ENCODE data around the gene IKZF3.
"Not testable (repeated sequence)": the region's sequence is repeated elsewhere in the genome, so short reads cannot be mapped to it uniquely, and the experiment has no call there.

Gene IKZF3

GRCh38 chr17:39854909-39855308, 9.2 kb downstream of the IKZF3 start:
- Histone ChIP-seq H3K9ac (ENCODE audit: low read length) (no peak overlapping the region), H3K23ac (ENCODE audit: low read length) (no peak overlapping the region), H3K79me2 (ENCODE audit: control insufficient read depth, insufficient read depth, low read length) (no peaks in the 10 kb centered on the region), H3K4ac (ENCODE audit: low read depth, low read length) (no peak overlapping the region), H3K36me3 (ENCODE audit: control insufficient read depth, insufficient read depth, low read length) (no peaks in the 10 kb centered on the region), H3K27me3 (ENCODE audit: insufficient read depth, low read length, poor library complexity) (no peaks in the 10 kb centered on the region), H3K4me3 (ENCODE audit: low read length) (no peak overlapping the region), H3K18ac (ENCODE audit: low read length) (no peak overlapping the region), H4K5ac (ENCODE audit: low read length) (no peak overlapping the region), H2BK5ac (ENCODE audit: low read length) (no peak overlapping the region), H3K4me2 (ENCODE audit: low read length) (no peak overlapping the region), H3K79me1 (ENCODE audit: low read length) (no peaks in the 10 kb centered on the region), H3K4me1 (ENCODE audit: control insufficient read depth, low read depth, low read length) (no peaks in the 10 kb centered on the region), H2AK5ac (ENCODE audit: low read length) (no peak overlapping the region), H3K56ac (ENCODE audit: low read length) (no peak overlapping the region), H2BK120ac (ENCODE audit: low read depth, low read length) (no peak overlapping the region), H4K8ac (ENCODE audit: low read depth, low read length) (no peak overlapping the region), H2BK15ac (replicated peaks; ENCODE audit: low read depth) (no peak overlapping the region), H3K27ac (ENCODE audit: low read depth, low read length) (no peak overlapping the region)
- no CpG with 5 or more reads among the region's 2 CpGs for whole genome bisulfite sequencing (ENCODE audit: extremely low coverage, insufficient coverage, low lambda C conversion rate)
- DNase-seq: no peak

- no peaks in the 10 kb centered on the region for H3K27me3 ChIP-seq (ENCODE audit: insufficient read depth, low read length, poor library complexity)
- no peaks in the 10 kb centered on the region for H3K79me2 ChIP-seq (ENCODE audit: control insufficient read depth, insufficient read depth, low read length)
- no peak overlapping the region for H3K18ac ChIP-seq (ENCODE audit: low read length)
Measured at GRCh38 chr17:39852239-39852638, 11.9 kb downstream of the IKZF3 start.

GRCh38 chr17:39850186-39850585, 13.9 kb downstream of the IKZF3 start:
- H3K18ac ChIP-seq (ENCODE audit: low read length); H3K23ac ChIP-seq (ENCODE audit: low read length); H3K4ac ChIP-seq (ENCODE audit: low read depth, low read length); H3K36me3 ChIP-seq (ENCODE audit: control insufficient read depth, insufficient read depth, low read length); H3K27me3 ChIP-seq (ENCODE audit: insufficient read depth, low read length, poor library complexity); H2BK15ac ChIP-seq (replicated peaks; ENCODE audit: low read depth); H4K8ac ChIP-seq (ENCODE audit: low read depth, low read length); H4K5ac ChIP-seq (ENCODE audit: low read length); H3K27ac ChIP-seq (ENCODE audit: low read depth, low read length); H3K4me3 ChIP-seq (ENCODE audit: low read length); H3K4me2 ChIP-seq (ENCODE audit: low read length); H3K9ac ChIP-seq (ENCODE audit: low read length); H3K4me1 ChIP-seq (ENCODE audit: control insufficient read depth, low read depth, low read length); H3K79me2 ChIP-seq (ENCODE audit: control insufficient read depth, insufficient read depth, low read length); DNase-seq; H3K56ac ChIP-seq (ENCODE audit: low read length); H3K79me1 ChIP-seq (ENCODE audit: low read length); H2BK120ac ChIP-seq (ENCODE audit: low read depth, low read length); H2AK5ac ChIP-seq (ENCODE audit: low read length); H2BK5ac ChIP-seq (ENCODE audit: low read length): not testable (repeated sequence)

More at GRCh38 chr17:39852239-39852638, 11.9 kb downstream of the IKZF3 start:
- no peak overlapping the region for H2BK15ac ChIP-seq (replicated peaks; ENCODE audit: low read depth)
- no peak overlapping the region for H3K4me2 ChIP-seq (ENCODE audit: low read length)
- no peak overlapping the region for H3K4ac ChIP-seq (ENCODE audit: low read depth, low read length)
- H3K9ac ChIP-seq (ENCODE audit: low read length): no peak overlapping the region
- H2AK5ac ChIP-seq (ENCODE audit: low read length): no peak overlapping the region
- WGBS (ENCODE audit: extremely low coverage, insufficient coverage, low lambda C conversion rate): no CpG with 5 or more reads among the region's 3 CpGs
- no peak overlapping the region for H2BK5ac ChIP-seq (ENCODE audit: low read length)
- no peaks in the 10 kb centered on the region for H3K79me1 ChIP-seq (ENCODE audit: low read length)
- H3K4me1 ChIP-seq (ENCODE audit: control insufficient read depth, low read depth, low read length): no peaks in the 10 kb centered on the region
- no peak overlapping the region for H4K8ac ChIP-seq (ENCODE audit: low read depth, low read length)
- H3K23ac ChIP-seq (ENCODE audit: low read length): no peak overlapping the region
- H3K4me3 ChIP-seq (ENCODE audit: low read length): no peak overlapping the region
- DNase-seq: no peak
- no peak overlapping the region for H2BK120ac ChIP-seq (ENCODE audit: low read depth, low read length)
- H3K56ac ChIP-seq (ENCODE audit: low read length): no peak overlapping the region
- no peak overlapping the region for H3K27ac ChIP-seq (ENCODE audit: low read depth, low read length)
- no peaks in the 10 kb centered on the region for H3K36me3 ChIP-seq (ENCODE audit: control insufficient read depth, insufficient read depth, low read length)
- no peak overlapping the region for H4K5ac ChIP-seq (ENCODE audit: low read length)

GRCh38 chr17:39848600-39848999, 15.5 kb downstream of the IKZF3 start:
- no peak for DNase-seq
- Histone ChIP-seq H3K4me2 (ENCODE audit: low read length) (no peak overlapping the region), H3K27me3 (ENCODE audit: insufficient read depth, low read length, poor library complexity) (no peaks in the 10 kb centered on the region), H3K4me1 (ENCODE audit: control insufficient read depth, low read depth, low read length) (no peaks in the 10 kb centered on the region), H4K8ac (ENCODE audit: low read depth, low read length) (no peak overlapping the region), H3K36me3 (ENCODE audit: control insufficient read depth, insufficient read depth, low read length) (no peaks in the 10 kb centered on the region), H2BK120ac (ENCODE audit: low read depth, low read length) (no peak overlapping the region), H3K27ac (ENCODE audit: low read depth, low read length) (no peak overlapping the region), H2AK5ac (ENCODE audit: low read length) (no peak overlapping the region), H2BK15ac (replicated peaks; ENCODE audit: low read depth) (no peak overlapping the region), H3K4ac (ENCODE audit: low read depth, low read length) (no peak overlapping the region), H3K4me3 (ENCODE audit: low read length) (no peak overlapping the region), H3K9ac (ENCODE audit: low read length) (no peak overlapping the region), H3K79me1 (ENCODE audit: low read length) (no peaks in the 10 kb centered on the region), H4K5ac (ENCODE audit: low read length) (no peak overlapping the region), H3K79me2 (ENCODE audit: control insufficient read depth, insufficient read depth, low read length) (no peaks in the 10 kb centered on the region), H3K23ac (ENCODE audit: low read length) (no peak overlapping the region), H2BK5ac (ENCODE audit: low read length) (no peak overlapping the region), H3K56ac (ENCODE audit: low read length) (no peak overlapping the region), H3K18ac (ENCODE audit: low read length) (no peak overlapping the region)
- WGBS (ENCODE audit: extremely low coverage, insufficient coverage, low lambda C conversion rate): no CpG with 5 or more reads among the region's 4 CpGs

GRCh38 chr17:39846205-39846604, 17.9 kb downstream of the IKZF3 start:
- H3K27ac ChIP-seq (ENCODE audit: low read depth, low read length): no peak overlapping the region
- H3K9ac ChIP-seq (ENCODE audit: low read length): no peak overlapping the region
- no peak overlapping the region for H3K4me3 ChIP-seq (ENCODE audit: low read length)
- no peak for DNase-seq
- no peak overlapping the region for H2BK5ac ChIP-seq (ENCODE audit: low read length)
- no peak overlapping the region for H2BK120ac ChIP-seq (ENCODE audit: low read depth, low read length)
- no peaks in the 10 kb centered on the region for H3K4me1 ChIP-seq (ENCODE audit: control insufficient read depth, low read depth, low read length)
- no CpG with 5 or more reads among the region's 4 CpGs for WGBS (ENCODE audit: extremely low coverage, insufficient coverage, low lambda C conversion rate)
- H3K79me2 ChIP-seq (ENCODE audit: control insufficient read depth, insufficient read depth, low read length): no peaks in the 10 kb centered on the region
- H4K8ac ChIP-seq (ENCODE audit: low read depth, low read length): no peak overlapping the region
- H3K4me2 ChIP-seq (ENCODE audit: low read length): no peak overlapping the region
- H3K56ac ChIP-seq (ENCODE audit: low read length): no peak overlapping the region
- no peak overlapping the region for H3K23ac ChIP-seq (ENCODE audit: low read length)
- H2AK5ac ChIP-seq (ENCODE audit: low read length): no peak overlapping the region
- H3K79me1 ChIP-seq (ENCODE audit: low read length): no peaks in the 10 kb centered on the region
- no peak overlapping the region for H3K18ac ChIP-seq (ENCODE audit: low read length)
- no peak overlapping the region for H4K5ac ChIP-seq (ENCODE audit: low read length)
- no peaks in the 10 kb centered on the region for H3K27me3 ChIP-seq (ENCODE audit: insufficient read depth, low read length, poor library complexity)
- H3K4ac ChIP-seq (ENCODE audit: low read depth, low read length): no peak overlapping the region
- H3K36me3 ChIP-seq (ENCODE audit: control insufficient read depth, insufficient read depth, low read length): no peaks in the 10 kb centered on the region
- no peak overlapping the region for H2BK15ac ChIP-seq (replicated peaks; ENCODE audit: low read depth)

GRCh38 chr17:39845052-39845846, 18.9 kb downstream of the IKZF3 start:
- Histone ChIP-seq H2BK5ac (ENCODE audit: low read length) (no peak overlapping the region), H3K4me3 (ENCODE audit: low read length) (no peak overlapping the region), H3K56ac (ENCODE audit: low read length) (no peak overlapping the region), H3K79me2 (ENCODE audit: control insufficient read depth, insufficient read depth, low read length) (no peaks in the 10 kb centered on the region), H3K18ac (ENCODE audit: low read length) (no peak overlapping the region), H2BK15ac (replicated peaks; ENCODE audit: low read depth) (no peak overlapping the region), H4K8ac (ENCODE audit: low read depth, low read length) (no peak overlapping the region), H3K4me1 (ENCODE audit: control insufficient read depth, low read depth, low read length) (no peaks in the 10 kb centered on the region), H3K79me1 (ENCODE audit: low read length) (no peaks in the 10 kb centered on the region), H3K27me3 (ENCODE audit: insufficient read depth, low read length, poor library complexity) (no peaks in the 10 kb centered on the region), H2BK120ac (ENCODE audit: low read depth, low read length) (no peak overlapping the region), H3K4ac (ENCODE audit: low read depth, low read length) (no peak overlapping the region), H3K23ac (ENCODE audit: low read length) (no peak overlapping the region), H3K4me2 (ENCODE audit: low read length) (no peak overlapping the region), H3K27ac (ENCODE audit: low read depth, low read length) (no peak overlapping the region), H3K36me3 (ENCODE audit: control insufficient read depth, insufficient read depth, low read length) (no peaks in the 10 kb centered on the region), H2AK5ac (ENCODE audit: low read length) (no peak overlapping the region), H4K5ac (ENCODE audit: low read length) (no peak overlapping the region), H3K9ac (ENCODE audit: low read length) (no peak overlapping the region)
- no CpG with 5 or more reads among the region's 8 CpGs for WGBS (ENCODE audit: extremely low coverage, insufficient coverage, low lambda C conversion rate)
- no peak for DNase-seq

All from mesendoderm (in vitro differentiated cells).